ENCODE results near the gene TBC1D30.
"Not testable (repeated sequence)": the region's sequence is repeated elsewhere in the genome, so short reads cannot be mapped to it uniquely, and the experiment has no call there.

The TBC1D30 gene

GRCh38 chr12:64802180-64802775 lies 22.2 kb upstream of the TBC1D30 start:
- DNase-seq (ENCODE audit: low read depth in 2 of 2), result not testable (repeated sequence)

- DNase-seq (ENCODE audit: low read depth in 2 of 2), result no peak
These were observed 18.3 kb upstream of the TBC1D30 start for GRCh38 chr12:64806173-64806572.

- no peak for DNase-seq (ENCODE audit: low read depth in 2 of 2)
These were observed 17.6 kb upstream of the TBC1D30 start for GRCh38 chr12:64806593-64807460.

- DNase-seq (ENCODE audit: low read depth in 2 of 2), result no peak
These were observed 16.3 kb upstream of the TBC1D30 start for GRCh38 chr12:64808110-64808509.

GRCh38 chr12:64810831-64811230 lies 13.6 kb upstream of the TBC1D30 start:
- DNase-seq (ENCODE audit: low read depth in 2 of 2), result no peak

GRCh38 chr12:64813723-64814122 lies 10.7 kb upstream of the TBC1D30 start:
- no peak for DNase-seq (ENCODE audit: low read depth in 2 of 2)

GRCh38 chr12:64814432-64814831 lies 10.0 kb upstream of the TBC1D30 start:
- DNase-seq (ENCODE audit: low read depth in 2 of 2), result no peak

- DNase-seq (ENCODE audit: low read depth in 2 of 2), result no peak
These were observed 4.5 kb upstream of the TBC1D30 start for GRCh38 chr12:64819816-64820402.

- no peak for DNase-seq (ENCODE audit: low read depth in 2 of 2)
These were observed 3.9 kb upstream of the TBC1D30 start for GRCh38 chr12:64820593-64820992.

GRCh38 chr12:64821116-64821630 lies 3.3 kb upstream of the TBC1D30 start:
- no peak for DNase-seq (ENCODE audit: low read depth in 2 of 2)

GRCh38 chr12:64824130-64824499 lies 332 bp upstream of the TBC1D30 start:
- no peak for DNase-seq (ENCODE audit: low read depth in 2 of 2)

- DNase-seq (ENCODE audit: low read depth in 2 of 2), result no peak
These were observed 935 bp downstream of the TBC1D30 start for GRCh38 chr12:64825143-64826021.

- peak in 1 of 2 donors; percentile 28 for DNase-seq (ENCODE audit: low read depth in 2 of 2)
These were observed 1.8 kb downstream of the TBC1D30 start for GRCh38 chr12:64826234-64826633.

- DNase-seq (ENCODE audit: low read depth in 2 of 2), result no peak
These were observed 4.3 kb downstream of the TBC1D30 start for GRCh38 chr12:64828713-64829112.

- DNase-seq (ENCODE audit: low read depth in 2 of 2), result no peak
These were observed 9.5 kb downstream of the TBC1D30 start for GRCh38 chr12:64833928-64834327.

- no peak for DNase-seq (ENCODE audit: low read depth in 2 of 2)
These were observed 11.5 kb downstream of the TBC1D30 start for GRCh38 chr12:64835901-64836300.

GRCh38 chr12:64836856-64837255 lies 12.4 kb downstream of the TBC1D30 start:
- DNase-seq (ENCODE audit: low read depth in 2 of 2), result no peak

GRCh38 chr12:64837427-64837826 lies 13.0 kb downstream of the TBC1D30 start:
- no peak for DNase-seq (ENCODE audit: low read depth in 2 of 2)

GRCh38 chr12:64840119-64840518 lies 15.7 kb downstream of the TBC1D30 start:
- no peak for DNase-seq (ENCODE audit: low read depth in 2 of 2)

- DNase-seq (ENCODE audit: low read depth in 2 of 2), result no peak
These were observed 16.7 kb downstream of the TBC1D30 start for GRCh38 chr12:64840949-64841717.

- not testable (repeated sequence) for DNase-seq (ENCODE audit: low read depth in 2 of 2)
These were observed 24.0 kb downstream of the TBC1D30 start for GRCh38 chr12:64848409-64848808.
